MM.1S (cell line): ENCODE results near the gene GPR107.

ENCODE experiments used
- DNase-seq: peaks from one replicate; pipeline ENCODE4 v3.0.0-alpha.2; 2015
- H2AFZ ChIP-seq: fragments of 300-600 bp; sonication (generic); 2 replicates; pipeline ENCODE4 v1.6.0; 2016; ENCODE audit warnings: antibody characterized with exemption, low read length
- H3F3A ChIP-seq: fragments of 300-600 bp; sonication (generic); 2 replicates; pipeline ENCODE4 v1.6.1; 2016; ENCODE audit warnings: mild to moderate bottlenecking, antibody characterized with exemption, low read length, moderate library complexity, mixed read lengths; ENCODE audit not compliant: insufficient read depth
- H3K27ac ChIP-seq: fragments of 300-600 bp; sonication (generic); 2 replicates; pipeline ENCODE4 v1.5.1; 2016; ENCODE audit warnings: mild to moderate bottlenecking, low read length
- H3K27me3 ChIP-seq: fragments of 300-600 bp; sonication (generic); replicated peaks from 2 replicates; pipeline ENCODE4 v1.6.0; 2016; ENCODE audit warnings: low read length; ENCODE audit not compliant: insufficient read depth
- H3K36me3 ChIP-seq: fragments of 300-600 bp; sonication (generic); replicated peaks from 2 replicates; pipeline ENCODE4 v1.6.1; 2016; ENCODE audit warnings: mild to moderate bottlenecking, low read length, mixed read lengths; ENCODE audit not compliant: insufficient read depth
- H3K4me1 ChIP-seq: fragments of 300-600 bp; sonication (generic); 2 replicates; pipeline ENCODE4 v1.6.1; 2016; ENCODE audit warnings: low read length, mixed read lengths
- H3K4me2 ChIP-seq: fragments of 300-600 bp; sonication (generic); 2 replicates; pipeline ENCODE4 v1.6.0; 2016; ENCODE audit warnings: low read depth, low read length
- H3K4me3 ChIP-seq: fragments of 300-600 bp; sonication (generic); 2 replicates; pipeline ENCODE4 v1.5.1; 2016; ENCODE audit warnings: low read length, mixed read lengths
- H3K79me2 ChIP-seq: fragments of 300-600 bp; sonication (generic); 2 replicates; pipeline ENCODE4 v1.6.1; 2016; ENCODE audit warnings: mixed run types, low read length, mixed read lengths
- H3K9ac ChIP-seq: fragments of 300-600 bp; sonication (generic); 2 replicates; pipeline ENCODE4 v1.6.1; 2016; ENCODE audit warnings: low read length, mixed read lengths
- H3K9me2 ChIP-seq: fragments of 300-600 bp; sonication (generic); replicated peaks from 2 replicates; pipeline ENCODE4 v1.6.1; 2016; ENCODE audit warnings: mild to moderate bottlenecking, low read length, mixed read lengths; ENCODE audit not compliant: insufficient read depth
- H3K9me3 ChIP-seq: fragments of 300-600 bp; sonication (generic); replicated peaks from 2 replicates; pipeline ENCODE4 v1.6.1; 2016; ENCODE audit warnings: mild to moderate bottlenecking, low read length, mixed read lengths; ENCODE audit not compliant: insufficient read depth
- H4K20me1 ChIP-seq: fragments of 300-600 bp; sonication (generic); 2 replicates; pipeline ENCODE4 v1.6.1; 2016; ENCODE audit warnings: mild to moderate bottlenecking, low read length, moderate library complexity, mixed read lengths; ENCODE audit not compliant: insufficient read depth
- CTCF ChIP-seq: fragments of 300-600 bp; sonication (generic); IDR thresholded peaks from 2 replicates; pipeline ENCODE4 v1.5.1; 2016; ENCODE audit warnings: antibody characterized with exemption, low read length, mixed read lengths
- EZH2 ChIP-seq: fragments of 300-600 bp; sonication (generic); optimal IDR thresholded peaks from 2 replicates; pipeline ENCODE3; 2017; ENCODE audit warnings: low read depth, mild to moderate bottlenecking, antibody characterized with exemption, low read length, mixed read lengths
- EZH2phosphoT487 ChIP-seq: fragments of 300-600 bp; sonication (generic); IDR thresholded peaks from 2 replicates; pipeline ENCODE4 v1.6.1; 2018; ENCODE audit warnings: antibody characterized with exemption, low read length

Gene GPR107

GRCh38 chr9:130181678-130182380, 128.1 kb downstream of the GPR107 start:
- no peaks in the 10 kb centered on the region for H3K9me3 ChIP-seq
- no peak overlapping the region for H2AFZ ChIP-seq
- no peaks in the 10 kb centered on the region for H3K9me2 ChIP-seq
- DNase-seq: no peak
- H3K27me3 ChIP-seq: peaks cover 96% of the 10 kb centered on the region
- no peak overlapping the region for H3K9ac ChIP-seq
- H3K27ac ChIP-seq: no peak overlapping the region
- no peak overlapping the region for H3K4me2 ChIP-seq
- TF ChIP-seq CTCF (no peak), EZH2 (no peak), EZH2phosphoT487 (no peak)
- no peak overlapping the region for H3K4me3 ChIP-seq
- no peaks in the 10 kb centered on the region for H4K20me1 ChIP-seq
- no peaks in the 10 kb centered on the region for H3K79me2 ChIP-seq
- no peaks in the 10 kb centered on the region for H3F3A ChIP-seq
- H3K4me1 ChIP-seq: no peaks in the 10 kb centered on the region
- H3K36me3 ChIP-seq: no peaks in the 10 kb centered on the region

GRCh38 chr9:130182381-130182909, 128.7 kb downstream of the GPR107 start:
- Histone ChIP-seq H3K4me3 (no peak overlapping the region), H3K9me2 (no peaks in the 10 kb centered on the region), H2AFZ (no peak overlapping the region), H4K20me1 (no peaks in the 10 kb centered on the region), H3K79me2 (no peaks in the 10 kb centered on the region), H3K4me2 (no peak overlapping the region), H3F3A (no peaks in the 10 kb centered on the region), H3K27me3 (peaks cover 96% of the 10 kb centered on the region), H3K9me3 (no peaks in the 10 kb centered on the region), H3K4me1 (no peaks in the 10 kb centered on the region), H3K27ac (no peak overlapping the region), H3K36me3 (no peaks in the 10 kb centered on the region), H3K9ac (no peak overlapping the region)
- no peak for DNase-seq
- TF ChIP-seq CTCF (no peak), EZH2 (no peak)

- TF ChIP-seq EZH2: no peak
- no peak for TF ChIP-seq EZH2phosphoT487
- TF ChIP-seq CTCF: no peak
- Histone ChIP-seq H2AFZ (no peak overlapping the region), H3K4me1 (no peaks in the 10 kb centered on the region), H3K9me3 (no peaks in the 10 kb centered on the region), H3K4me2 (no peak overlapping the region), H3K79me2 (no peaks in the 10 kb centered on the region), H3K4me3 (no peak overlapping the region), H4K20me1 (no peaks in the 10 kb centered on the region), H3K27me3 (peaks cover 96% of the 10 kb centered on the region), H3F3A (no peaks in the 10 kb centered on the region), H3K27ac (no peak overlapping the region), H3K9ac (no peak overlapping the region), H3K36me3 (no peaks in the 10 kb centered on the region), H3K9me2 (no peaks in the 10 kb centered on the region)
- no peak for DNase-seq
Measured at GRCh38 chr9:130183133-130183762, 129.5 kb downstream of the GPR107 start.
